Right lobe of liver (tissue), 4 donors: Measurements from ENCODE around the gene ITGB1.

Experiments used
- POLR2A ChIP-seq: fragments of 450-650 bp; IDR thresholded peaks from one replicate; pipeline ENCODE4 v1.6.1; 2017; ENCODE audit warnings: antibody characterized with exemption, mild to moderate bottlenecking
- TF ChIP-seq, protein P1 (sequence below), 4 donors: fragments of 200-600 bp in 3 of 4; fragments of 450-650 bp in 1 of 4; IDR thresholded peaks; one replicate each; pipeline versions ENCODE4 v1.5.1 to v1.8.0; 2016 to 2022; ENCODE audit warnings: antibody characterized with exemption in 4 of 4, mild to moderate bottlenecking in 2 of 4
- donor health status: DM: no; HTN: no; CAD: no.
- donor health status: DM: no; HTN: no; CAD: no.
- donor health status: DM: no; HTN: yes; CAD: no.

DNA sequence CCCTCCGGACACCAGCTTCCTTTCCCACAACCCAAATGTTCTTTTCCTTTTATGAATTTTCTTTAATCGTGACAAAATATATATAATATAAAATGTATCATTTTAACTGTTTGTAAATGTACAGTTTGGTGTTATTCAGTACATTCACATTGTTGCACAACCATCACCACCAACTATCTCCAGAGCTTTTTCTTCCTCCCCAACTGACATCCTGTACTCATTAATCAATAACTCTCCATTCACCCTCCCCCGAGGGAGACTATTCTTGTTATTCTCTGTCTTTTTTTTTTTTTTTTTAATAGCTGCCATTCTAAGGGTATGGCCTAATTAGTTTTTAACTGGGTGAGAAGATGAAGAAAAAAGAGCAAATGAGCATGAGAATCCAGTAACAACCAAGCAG is 30.6 kb upstream of the ITGB1 start:
- TF ChIP-seq, protein P1, sequence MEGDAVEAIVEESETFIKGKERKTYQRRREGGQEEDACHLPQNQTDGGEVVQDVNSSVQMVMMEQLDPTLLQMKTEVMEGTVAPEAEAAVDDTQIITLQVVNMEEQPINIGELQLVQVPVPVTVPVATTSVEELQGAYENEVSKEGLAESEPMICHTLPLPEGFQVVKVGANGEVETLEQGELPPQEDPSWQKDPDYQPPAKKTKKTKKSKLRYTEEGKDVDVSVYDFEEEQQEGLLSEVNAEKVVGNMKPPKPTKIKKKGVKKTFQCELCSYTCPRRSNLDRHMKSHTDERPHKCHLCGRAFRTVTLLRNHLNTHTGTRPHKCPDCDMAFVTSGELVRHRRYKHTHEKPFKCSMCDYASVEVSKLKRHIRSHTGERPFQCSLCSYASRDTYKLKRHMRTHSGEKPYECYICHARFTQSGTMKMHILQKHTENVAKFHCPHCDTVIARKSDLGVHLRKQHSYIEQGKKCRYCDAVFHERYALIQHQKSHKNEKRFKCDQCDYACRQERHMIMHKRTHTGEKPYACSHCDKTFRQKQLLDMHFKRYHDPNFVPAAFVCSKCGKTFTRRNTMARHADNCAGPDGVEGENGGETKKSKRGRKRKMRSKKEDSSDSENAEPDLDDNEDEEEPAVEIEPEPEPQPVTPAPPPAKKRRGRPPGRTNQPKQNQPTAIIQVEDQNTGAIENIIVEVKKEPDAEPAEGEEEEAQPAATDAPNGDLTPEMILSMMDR (IDR thresholded peaks at IDR 0.05): no peak
- no peak for TF ChIP-seq POLR2A
